HepG2 (cell line): ENCODE data around the gene ATP8B1. TPM values are rescaled to one million over a fixed set of nuclear protein-coding genes. Genes with fewer than 3 reads are reported as not detected.

ENCODE experiments used
- ATAC-seq: fragments of 200-7000 bp; cut with Tn5 transposase; 3 replicates; pipeline ENCODE4 v1.9.1; 2020; ENCODE audit warnings: mild to moderate bottlenecking, moderate library complexity
- BruUV-seq: library from RNA; stranded (reverse); fragments of 400-500 nt; replicated peaks from 2 replicates; lab custom pipeline; 2021; lab: Mats Ljungman, UMichigan
- CTCF ChIA-PET: fragments of 300-600 bp; formaldehyde crosslinking; extraction: SDS; loops from one replicate; lab custom pipeline; 2021; ENCODE audit warnings: low total read pairs, inconsistent platforms, low intra/inter-chr PET ratio; lab: Yijun Ruan, JAX
- POLR2A ChIA-PET: fragments of 350-600 bp; sonication (Branson Sonifier 250); formaldehyde crosslinking; loops from one replicate; lab custom pipeline; 2020; ENCODE audit warnings: antibody characterized with exemption, inconsistent platforms; lab: Yijun Ruan, JAX
- DNase-seq: peaks from one replicate; pipeline ENCODE4 v3.0.0-alpha.2; 2015; ENCODE audit warnings: low spot score
- FAIRE-seq: peaks from 3 replicates; lab custom pipeline; 2011; peaks lifted over from hg19 to GRCh38; lab: Jason Lieb, UNC
- H2AFZ ChIP-seq: one replicate; pipeline ENCODE4 v1.6.1; 2011; ENCODE audit warnings: low read length, inconsistent platforms
- H3K27ac ChIP-seq: fragments of 300-600 bp; 3 replicates; pipeline ENCODE4 v1.8.0; 2011; ENCODE audit warnings: mixed run types, mild to moderate bottlenecking, mixed read lengths, low read length, inconsistent platforms; ENCODE audit not compliant: insufficient read depth; ENCODE audit errors: extremely low read length
- H3K27me3 ChIP-seq, 2 experiments: fragments of 200-600 bp in 1 of 2; 2 replicates in 1 of 2; 3 replicates in 1 of 2; pipeline versions ENCODE4 v1.6.0 to v1.8.0; 2011; ENCODE audit warnings: low read length in 2 of 2, mild to moderate bottlenecking in 2 of 2, moderate library complexity in 2 of 2, inconsistent platforms in 1 of 2; ENCODE audit not compliant: insufficient read depth in 2 of 2, control insufficient read depth in 1 of 2
- H3K36me3 ChIP-seq, 2 experiments: fragments of 200-600 bp in 1 of 2; replicated peaks in 1 of 2; 2 replicates in 1 of 2; 3 replicates in 1 of 2; pipeline versions ENCODE4 v1.5.1 to v1.8.0; 2011; ENCODE audit warnings: low read length in 2 of 2, inconsistent platforms in 1 of 2; ENCODE audit not compliant: insufficient read depth in 2 of 2, control insufficient read depth in 1 of 2
- H3K4me1 ChIP-seq: 2 replicates; pipeline ENCODE4 v1.5.1; 2012; ENCODE audit warnings: low read length, inconsistent platforms; ENCODE audit not compliant: insufficient read depth
- H3K4me2 ChIP-seq: 2 replicates; pipeline ENCODE4 v1.6.0; 2011; ENCODE audit warnings: low read depth, low read length, inconsistent platforms
- H3K4me3 ChIP-seq, 3 experiments: fragments of 200-600 bp in 1 of 3; sonication (generic), shearing (Covaris generic) in 1 of 3; replicated peaks in 1 of 3; 2 replicates each; pipeline ENCODE4 v1.5.1; 2011 to 2016; ENCODE audit warnings: low read length in 3 of 3, inconsistent platforms in 2 of 3, low read depth in 2 of 3, mild to moderate bottlenecking in 2 of 3, control low read depth in 1 of 3, mixed read lengths in 1 of 3; ENCODE audit not compliant: insufficient read depth in 1 of 3
- H3K79me2 ChIP-seq: one replicate; pipeline ENCODE4 v1.6.1; 2011; ENCODE audit warnings: low read length, inconsistent platforms; ENCODE audit not compliant: insufficient read depth
- H3K9ac ChIP-seq: 2 replicates; pipeline ENCODE4 v1.6.0; 2011; ENCODE audit warnings: mild to moderate bottlenecking, low read depth, low read length, inconsistent platforms; ENCODE audit not compliant: insufficient read depth
- H3K9me3 ChIP-seq: 2 replicates; pipeline ENCODE4 v1.5.1; 2012; ENCODE audit warnings: mild to moderate bottlenecking, low read length
- H4K20me1 ChIP-seq: 2 replicates; pipeline ENCODE4 v1.6.0; 2011; ENCODE audit warnings: inconsistent platforms, mild to moderate bottlenecking, low read length, moderate library complexity; ENCODE audit not compliant: insufficient read depth
- AKAP8 ChIP-seq: sonication (generic); formaldehyde crosslinking; IDR thresholded peaks from 2 replicates; pipeline ENCODE4 v1.5.1; 2020; ENCODE audit warnings: mild to moderate bottlenecking, missing genetic modification reagents
- IKZF5 ChIP-seq: IDR thresholded peaks from 2 replicates; pipeline ENCODE4 v1.6.1; 2018; ENCODE audit warnings: missing genetic modification reagents, mild to moderate bottlenecking, missing compliant biosample characterization
- KDM2A ChIP-seq: sonication (generic); formaldehyde crosslinking; IDR thresholded peaks from 2 replicates; pipeline ENCODE4 v1.4.0; 2020; ENCODE audit warnings: low read depth, missing genetic modification reagents, borderline replicate concordance
- SALL1 ChIP-seq: sonication (generic); formaldehyde crosslinking; IDR thresholded peaks from 2 replicates; pipeline ENCODE4 v1.8.0; 2022; ENCODE audit warnings: mild to moderate bottlenecking, missing genetic modification reagents
- SNAI1 ChIP-seq: sonication (generic); formaldehyde crosslinking; IDR thresholded peaks from 2 replicates; pipeline ENCODE4 v1.5.0; 2020; ENCODE audit warnings: mild to moderate bottlenecking, missing genetic modification reagents, borderline replicate concordance
- TGIF2 ChIP-seq: IDR thresholded peaks from 2 replicates; pipeline ENCODE4 v1.6.1; 2016; ENCODE audit warnings: control low read depth, missing compliant biosample characterization
- ZNF138 ChIP-seq: sonication (generic); formaldehyde crosslinking; IDR thresholded peaks from 2 replicates; pipeline ENCODE4 v1.5.0; 2020; ENCODE audit warnings: mild to moderate bottlenecking, low read depth, missing genetic modification reagents
- ZNF333 ChIP-seq: sonication (generic); formaldehyde crosslinking; IDR thresholded peaks from 2 replicates; pipeline ENCODE4 v1.4.0; 2020; ENCODE audit warnings: mild to moderate bottlenecking, missing genetic modification reagents, borderline replicate concordance
- ZNF414 ChIP-seq: sonication (generic); formaldehyde crosslinking; IDR thresholded peaks from 2 replicates; pipeline ENCODE4 v1.5.0; 2020; ENCODE audit warnings: missing genetic modification reagents
- ZNF543 ChIP-seq: sonication (generic); formaldehyde crosslinking; IDR thresholded peaks from 2 replicates; pipeline ENCODE4 v1.4.0; 2020; ENCODE audit warnings: mild to moderate bottlenecking, missing genetic modification reagents
- ZNF878 ChIP-seq: sonication (generic); formaldehyde crosslinking; IDR thresholded peaks from 2 replicates; pipeline ENCODE4 v1.8.1; 2023; ENCODE audit warnings: mild to moderate bottlenecking, missing genetic modification reagents, moderate library complexity
- ZSCAN25 ChIP-seq: sonication (generic); formaldehyde crosslinking; IDR thresholded peaks from 2 replicates; pipeline ENCODE4 v1.8.0; 2022; ENCODE audit warnings: mild to moderate bottlenecking, missing genetic modification reagents
- WGBS: methylation state at CpG from one replicate; pipeline ENCODE4 v1.1.6; 2017; ENCODE audit warnings: low lambda C conversion rate; 5-methylcytosine and 5-hydroxymethylcytosine counted together
- in situ Hi-C: cut with HindIII; loops from 2 replicates; pipeline ENCODE4 v1.10.0; 2017; ENCODE audit warnings: low pct_unique_long_range_greater_than_20kb; ENCODE audit not compliant: extremely low pct_ligation_motif_present
- intact Hi-C: fragments of 100-400 bp; cut with micrococcal nuclease; formaldehyde crosslinking; loops from one replicate; pipeline ENCODE4 v1.10.0; 2022; ENCODE audit not compliant: unreplicated experiment
- polyA plus RNA-seq, 8 experiments: library from polyadenylated mRNA; depleted of rRNA in 3 of 8; stranded (reverse) in 7 of 8; unstranded in 1 of 8; fragments of >200 nt; fragmentation: Illumina TruSeq in 4 of 8; extraction: Trizol in 4 of 8; gene quantifications; 2 replicates each; pipeline versions ENCODE4 v1.2.1 to v1.2.3, GENCODE V29; 2011 to 2016; ENCODE audit warnings: low read depth in 4 of 8, missing spikeins in 1 of 8, mixed read lengths in 1 of 8; ENCODE audit not compliant: insufficient read depth in 1 of 8
- total RNA-seq, 5 experiments: library from RNA; depleted of rRNA; stranded (reverse); fragments of >200 nt; fragmentation: Illumina TruSeq; extraction: Trizol; gene quantifications; 2 replicates each; pipeline ENCODE4 v1.2.3, GENCODE V29; 2016; ENCODE audit warnings: low read depth in 1 of 5
- TF ChIP-seq, protein P1 (sequence below): fragments of 450-650 bp; IDR thresholded peaks from 2 replicates; pipeline ENCODE4 v1.6.1; 2016
- TF ChIP-seq, protein P2 (sequence below): sonication (generic); formaldehyde crosslinking; IDR thresholded peaks from 2 replicates; pipeline ENCODE4 v1.4.0; 2020; ENCODE audit warnings: mild to moderate bottlenecking, missing genetic modification reagents
- TF ChIP-seq, protein P3 (sequence below): sonication (generic); formaldehyde crosslinking; IDR thresholded peaks from 2 replicates; pipeline ENCODE4 v1.4.0; 2020; ENCODE audit warnings: missing genetic modification reagents

Gene ATP8B1
- total and polyA plus RNA-seq, 2 of the 13 experiments (the other 11 are each of a cell fraction or from before 2014, with no cell fraction given), result 2.8 to 4.0 TPM

DNA sequence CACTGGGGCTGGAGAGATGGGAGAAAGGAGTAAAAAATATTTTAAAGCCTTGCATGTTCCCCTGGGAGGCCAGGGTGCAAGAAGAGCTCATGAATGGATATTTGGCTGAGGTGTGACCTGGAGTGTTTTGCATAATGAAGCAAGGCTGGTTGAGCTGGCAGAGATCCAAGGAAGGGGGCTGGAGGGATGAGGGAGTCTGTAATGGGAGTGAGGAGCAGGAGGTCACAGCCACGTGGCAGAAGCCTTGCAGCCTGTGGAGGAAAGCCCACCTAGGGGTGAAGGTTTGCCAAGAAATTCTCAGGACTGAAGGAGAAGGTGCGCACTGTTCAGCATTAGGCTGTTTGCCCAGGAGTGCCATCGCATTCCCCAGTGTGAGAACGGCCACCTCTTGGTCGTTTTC lies 40.3 kb upstream of the ATP8B1 start:
- no peak for DNase-seq
- Histone ChIP-seq H3K4me1 (no peaks in the 10 kb centered on the region), H3K4me2 (no peak overlapping the region), H4K20me1 (no peaks in the 10 kb centered on the region), H3K79me2 (no peaks in the 10 kb centered on the region), H3K27me3 (no peaks in the 10 kb centered on the region), H3K4me3 (no peak overlapping the region), H3K36me3 (no peaks in the 10 kb centered on the region)
- no peak for FAIRE-seq
- POLR2A ChIA-PET, result no interaction called here
- intact Hi-C loops, result no loop called here
- no TSS peak for BruUV-seq
- TF ChIP-seq, protein P1, sequence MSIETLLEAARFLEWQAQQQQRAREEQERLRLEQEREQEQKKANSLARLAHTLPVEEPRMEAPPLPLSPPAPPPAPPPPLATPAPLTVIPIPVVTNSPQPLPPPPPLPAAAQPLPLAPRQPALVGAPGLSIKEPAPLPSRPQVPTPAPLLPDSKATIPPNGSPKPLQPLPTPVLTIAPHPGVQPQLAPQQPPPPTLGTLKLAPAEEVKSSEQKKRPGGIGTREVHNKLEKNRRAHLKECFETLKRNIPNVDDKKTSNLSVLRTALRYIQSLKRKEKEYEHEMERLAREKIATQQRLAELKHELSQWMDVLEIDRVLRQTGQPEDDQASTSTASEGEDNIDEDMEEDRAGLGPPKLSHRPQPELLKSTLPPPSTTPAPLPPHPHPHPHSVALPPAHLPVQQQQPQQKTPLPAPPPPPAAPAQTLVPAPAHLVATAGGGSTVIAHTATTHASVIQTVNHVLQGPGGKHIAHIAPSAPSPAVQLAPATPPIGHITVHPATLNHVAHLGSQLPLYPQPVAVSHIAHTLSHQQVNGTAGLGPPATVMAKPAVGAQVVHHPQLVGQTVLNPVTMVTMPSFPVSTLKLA, result peak; percentile 97
- TF ChIP-seq SNAI1 (CRISPR knock-in tag), result no peak
- TF ChIP-seq, all 625 proteins: peak for 1
- Histone ChIP-seq H3K9ac (no peak overlapping the region), H2AFZ (no peak overlapping the region), H3K27ac (no peak overlapping the region), H3K9me3 (no peaks in the 10 kb centered on the region)
- 62% methylated on average over 5 of the region's 5 CpGs for WGBS
- ATAC-seq, result no peak
- CTCF ChIA-PET, result no interaction called here
- in situ Hi-C loops, result no loop called here

DNA sequence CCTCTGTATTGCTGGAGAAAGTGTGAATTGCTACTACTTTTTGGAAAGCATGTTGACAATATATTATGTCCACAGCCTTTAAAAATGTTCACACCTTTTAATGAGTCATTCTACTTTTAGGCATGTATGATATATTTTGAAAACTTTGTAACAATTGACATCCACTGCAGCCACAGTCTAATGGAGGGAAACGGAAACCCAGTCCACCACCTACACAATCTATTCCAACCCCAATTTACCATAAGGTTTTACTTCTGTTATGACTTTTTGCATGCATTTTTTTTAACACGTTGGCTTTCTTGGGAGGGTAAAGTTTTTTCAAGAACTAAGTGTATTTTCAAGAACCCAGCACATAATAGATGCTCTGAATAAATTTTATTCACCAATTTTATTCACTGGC lies 38.5 kb upstream of the ATP8B1 start:
- Histone ChIP-seq H2AFZ (no peak overlapping the region), H3K79me2 (no peaks in the 10 kb centered on the region), H3K9ac (no peak overlapping the region), H3K4me1 (no peaks in the 10 kb centered on the region), H3K27me3 (no peaks in the 10 kb centered on the region), H3K4me2 (no peak overlapping the region), H4K20me1 (no peaks in the 10 kb centered on the region), H3K9me3 (no peaks in the 10 kb centered on the region), H3K27ac (no peak overlapping the region), H3K4me3 (no peak overlapping the region), H3K36me3 (no peaks in the 10 kb centered on the region)
- ChIA-PET CTCF (no interaction called here), POLR2A (no interaction called here)
- no peak for DNase-seq
- no peak for FAIRE-seq
- ATAC-seq, result no peak
- intact Hi-C loops (no loop called here), in situ Hi-C loops (no loop called here)
- TF ChIP-seq ZNF543 (no peak), AKAP8 (CRISPR knock-in tag) (no peak), ZNF878 (CRISPR knock-in tag) (no peak), ZNF138 (CRISPR knock-in tag) (no peak), ZNF333 (no peak), TGIF2 (CRISPR knock-in tag) (no peak), SALL1 (CRISPR knock-in tag) (no peak), ZNF414 (no peak), ZSCAN25 (no peak), KDM2A (CRISPR knock-in tag) (no peak), IKZF5 (no peak)
- TF ChIP-seq, protein P2, sequence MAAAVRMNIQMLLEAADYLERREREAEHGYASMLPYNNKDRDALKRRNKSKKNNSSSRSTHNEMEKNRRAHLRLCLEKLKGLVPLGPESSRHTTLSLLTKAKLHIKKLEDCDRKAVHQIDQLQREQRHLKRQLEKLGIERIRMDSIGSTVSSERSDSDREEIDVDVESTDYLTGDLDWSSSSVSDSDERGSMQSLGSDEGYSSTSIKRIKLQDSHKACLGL (CRISPR knock-in tag), result no peak
- TF ChIP-seq, protein P3, sequence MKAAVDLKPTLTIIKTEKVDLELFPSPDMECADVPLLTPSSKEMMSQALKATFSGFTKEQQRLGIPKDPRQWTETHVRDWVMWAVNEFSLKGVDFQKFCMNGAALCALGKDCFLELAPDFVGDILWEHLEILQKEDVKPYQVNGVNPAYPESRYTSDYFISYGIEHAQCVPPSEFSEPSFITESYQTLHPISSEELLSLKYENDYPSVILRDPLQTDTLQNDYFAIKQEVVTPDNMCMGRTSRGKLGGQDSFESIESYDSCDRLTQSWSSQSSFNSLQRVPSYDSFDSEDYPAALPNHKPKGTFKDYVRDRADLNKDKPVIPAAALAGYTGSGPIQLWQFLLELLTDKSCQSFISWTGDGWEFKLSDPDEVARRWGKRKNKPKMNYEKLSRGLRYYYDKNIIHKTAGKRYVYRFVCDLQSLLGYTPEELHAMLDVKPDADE (CRISPR knock-in tag), result no peak
- no TSS peak for BruUV-seq
- WGBS, result 45% methylated on average over 2 of the region's 2 CpGs
